T1000 (cell line): ENCODE data around the gene HNRNPUL2.
A peak's percentile ranks its signal among the peaks of the same experiment; 100 is the strongest.

ENCODE experiments used
- DNase-seq: peaks from one replicate; lab custom pipeline; 2025; ENCODE audit warnings: mixed read lengths; lab: John Stamatoyannopoulos, UW

HNRNPUL2 gene

DNA sequence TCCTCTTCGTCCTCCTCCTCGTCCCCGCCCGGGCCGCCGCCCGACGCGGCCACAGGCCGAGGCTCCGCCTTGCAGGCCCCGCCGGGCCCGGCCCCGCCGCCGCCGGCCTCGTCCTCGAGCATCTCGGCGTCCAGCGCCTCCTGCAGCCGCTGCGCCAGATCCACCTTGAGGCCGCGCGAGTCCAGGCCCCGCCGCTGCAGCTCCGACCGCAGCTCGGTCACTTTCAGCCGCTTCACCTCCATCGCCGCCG, 417 bp downstream of the HNRNPUL2 start:
- no peak for DNase-seq

DNA sequence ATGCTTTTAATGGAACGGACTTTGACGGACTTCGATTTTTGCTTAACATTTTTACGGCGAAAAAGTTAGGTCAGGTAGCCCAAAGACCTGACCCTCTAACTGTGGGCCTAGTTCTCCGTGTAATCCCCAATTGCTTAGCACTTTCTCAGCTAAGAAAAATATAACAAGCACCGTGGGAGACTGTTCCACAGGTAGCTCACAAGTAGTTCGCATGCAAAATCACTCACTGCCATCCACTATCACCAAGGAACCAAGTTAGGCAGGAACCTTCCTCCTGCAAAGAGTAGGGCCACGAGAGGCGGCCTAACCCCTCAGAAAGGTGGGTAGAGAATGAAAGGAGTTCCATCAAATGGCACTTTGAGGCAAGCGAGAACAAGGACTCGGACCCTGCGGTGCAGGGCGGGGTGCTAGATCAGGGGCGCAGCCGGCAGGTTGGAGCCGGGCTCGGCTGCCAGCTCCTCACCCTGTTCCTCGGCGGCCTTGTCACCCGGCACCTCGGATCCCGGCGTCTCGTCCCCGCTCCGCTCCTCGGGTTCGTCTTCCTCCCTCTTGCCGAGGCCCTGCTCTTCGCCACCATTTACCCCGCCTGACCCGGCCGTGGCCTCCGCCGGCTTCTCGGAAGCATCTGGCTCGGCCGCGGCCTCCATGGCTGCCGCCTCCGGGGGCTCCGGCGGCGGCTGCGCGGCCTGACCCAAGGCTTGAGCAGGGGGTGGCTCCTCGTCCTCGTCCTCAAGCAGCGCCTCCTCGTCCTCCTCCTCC, 922 bp downstream of the HNRNPUL2 start:
- no peak for DNase-seq

DNA sequence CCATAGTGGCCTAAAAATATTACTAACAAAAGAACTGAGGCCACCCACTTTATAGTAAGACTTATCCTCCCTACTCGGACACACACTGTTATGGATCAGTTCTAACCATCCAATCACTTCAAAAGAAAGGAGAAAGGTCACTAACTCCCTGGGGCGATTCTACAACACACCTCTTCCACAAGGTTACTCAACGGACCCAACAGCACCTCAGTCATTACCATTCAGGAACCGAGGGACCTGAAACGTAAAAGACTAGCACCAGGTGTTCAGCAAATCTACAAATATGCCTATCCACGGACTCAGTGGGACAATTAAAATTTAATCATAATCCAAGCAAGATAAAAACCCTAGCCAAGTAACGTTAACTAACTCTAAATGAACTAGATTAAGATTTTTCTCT, 1.6 kb downstream of the HNRNPUL2 start:
- DNase-seq, result no peak

DNA sequence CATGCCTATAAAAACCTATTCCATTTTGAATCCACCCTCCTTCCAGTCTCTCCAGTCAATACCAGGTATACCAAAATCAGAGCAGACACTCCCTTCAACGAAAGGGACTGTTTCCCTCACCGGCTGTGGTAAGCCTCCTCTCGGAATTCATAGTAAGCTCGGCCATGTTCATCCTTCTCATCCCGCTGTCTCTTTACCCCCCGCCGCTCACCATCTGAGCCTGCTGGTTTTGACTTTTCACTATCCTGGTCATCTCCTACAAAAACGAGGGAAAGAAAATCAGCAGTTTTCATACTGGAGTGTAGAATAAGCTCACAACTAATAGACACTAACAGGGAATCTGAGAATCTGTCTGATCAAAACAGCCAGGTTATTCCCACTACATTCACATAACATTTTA, 3.1 kb downstream of the HNRNPUL2 start:
- no peak for DNase-seq

- no peak for DNase-seq
Measured at GRCh38 chr11:62721994-62722393, 5.3 kb downstream of the HNRNPUL2 start.

GRCh38 chr11:62719302-62719978, 7.8 kb downstream of the HNRNPUL2 start:
- DNase-seq, result no peak

DNA sequence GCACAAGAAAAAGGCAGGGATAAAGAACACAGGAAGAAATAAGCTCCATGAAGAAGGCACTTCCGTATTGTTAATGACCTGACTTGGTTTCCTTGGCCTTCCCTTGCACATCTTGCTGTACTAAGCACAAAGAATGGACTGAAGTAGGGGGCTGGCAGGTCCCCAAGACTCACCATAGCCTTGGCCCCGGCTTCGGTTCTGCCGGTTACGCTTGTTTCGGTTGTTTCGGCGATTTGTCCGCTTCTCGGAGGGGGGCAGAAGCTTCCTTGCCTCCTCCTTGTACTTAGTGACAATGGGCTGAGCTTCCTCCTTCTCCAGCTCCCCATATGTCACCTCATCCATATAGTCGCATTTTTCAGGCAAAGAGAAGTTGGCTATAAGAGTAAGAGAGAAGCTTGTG, 10.4 kb downstream of the HNRNPUL2 start:
- no peak for DNase-seq

DNA sequence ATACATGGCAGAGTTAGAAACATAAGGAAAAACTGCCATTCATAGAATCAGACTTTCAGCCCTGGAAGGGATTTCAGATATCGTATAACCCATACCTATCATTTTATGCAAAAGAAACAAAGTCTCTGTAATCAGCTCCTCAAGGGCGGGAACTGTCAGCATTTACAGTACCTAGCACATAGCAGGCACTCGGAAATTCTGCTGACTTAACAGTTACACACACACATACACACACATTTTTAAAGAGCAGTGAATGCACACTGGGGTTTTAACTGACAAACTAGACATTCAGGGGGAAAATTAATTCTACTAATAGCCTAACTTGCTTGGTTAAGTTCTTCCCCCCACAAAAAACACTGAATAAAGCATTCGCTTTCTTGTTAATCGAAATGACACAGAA, 11.1 kb downstream of the HNRNPUL2 start:
- no peak for DNase-seq

DNA sequence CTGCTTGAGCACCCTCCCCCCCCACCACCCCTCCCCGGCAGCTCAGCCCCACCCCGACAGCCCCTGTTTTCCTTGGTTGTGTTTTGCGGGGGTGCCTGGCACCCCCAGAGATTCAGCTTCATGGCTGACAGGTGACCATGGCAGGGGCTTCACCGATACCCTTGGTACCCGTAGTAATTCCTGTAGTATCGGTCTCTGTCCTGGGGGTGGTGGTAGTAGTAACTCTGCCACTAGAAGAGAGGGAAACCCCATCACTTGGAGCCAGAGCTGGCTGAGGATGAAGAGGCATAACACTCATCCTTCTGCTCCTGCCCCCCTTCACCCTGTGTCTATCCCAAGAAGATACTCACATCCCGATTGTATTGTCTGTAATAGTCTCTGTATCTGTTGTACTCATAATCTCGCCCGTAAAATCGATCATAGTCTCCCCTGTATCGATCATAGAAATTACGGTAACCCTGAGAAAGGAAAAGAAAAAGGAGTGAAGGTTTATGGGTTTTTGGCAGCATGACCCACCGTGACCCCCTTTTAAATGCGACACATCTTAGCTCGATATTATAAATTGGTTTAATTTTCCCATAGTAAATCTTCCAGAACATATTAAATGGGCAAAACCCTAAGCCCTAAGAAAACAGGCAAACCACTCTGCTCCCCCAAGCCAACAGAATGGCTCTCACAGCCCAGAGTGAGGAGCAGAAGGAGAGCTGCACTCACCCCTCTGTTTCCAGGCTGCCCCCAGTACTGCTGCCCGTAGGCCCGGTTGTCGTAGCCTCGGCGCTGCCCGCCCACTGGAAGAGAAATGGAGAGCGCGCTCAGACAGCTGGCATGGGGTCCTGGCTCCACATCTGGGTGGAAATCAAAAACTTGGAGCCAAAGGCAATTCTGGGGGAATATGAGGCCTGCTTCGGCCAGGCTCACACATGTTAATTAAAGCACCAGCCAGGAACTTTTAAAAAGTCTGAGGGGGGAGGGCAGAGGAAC, 11.8 kb downstream of the HNRNPUL2 start:
- no peak for DNase-seq

DNA sequence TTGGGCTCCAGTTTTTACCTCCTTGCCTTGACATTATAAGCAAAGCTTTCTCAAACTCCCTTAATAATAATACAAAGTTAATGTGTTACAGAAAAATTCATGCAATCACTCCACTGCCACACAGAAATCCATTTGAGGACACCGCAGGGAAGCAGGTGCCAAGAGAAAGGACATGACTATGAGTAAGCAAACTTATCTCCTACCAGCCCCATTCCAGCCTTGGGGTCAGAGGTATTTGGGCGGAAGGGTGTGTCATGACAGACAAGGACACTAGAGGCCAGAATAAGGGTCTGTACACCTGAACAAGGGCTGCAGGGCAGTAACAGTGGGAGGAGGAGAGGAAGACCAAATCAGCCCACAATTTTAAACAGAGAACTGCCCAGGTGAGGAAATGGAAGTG, 13.9 kb downstream of the HNRNPUL2 start:
- no peak for DNase-seq

DNA sequence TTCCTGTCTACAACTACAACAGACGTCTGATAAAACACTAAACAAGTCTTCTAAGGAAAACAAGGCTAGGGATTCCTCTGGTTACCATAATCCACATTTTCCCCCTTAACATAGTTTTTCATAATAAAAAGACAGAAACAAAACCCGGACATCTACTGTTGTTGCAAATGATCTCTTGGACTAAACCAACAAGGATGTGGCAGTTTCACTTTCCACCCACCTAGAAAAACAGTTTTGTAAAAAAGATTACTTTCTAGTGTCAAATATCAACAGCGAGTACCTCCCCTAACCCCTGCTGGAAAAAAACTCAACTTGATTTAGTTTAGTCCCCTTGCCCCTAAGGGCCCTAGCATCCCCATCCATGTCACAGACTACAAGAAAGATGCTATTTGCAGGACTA, 14.4 kb downstream of the HNRNPUL2 start:
- no peak for DNase-seq

- DNase-seq, result no peak
Measured at GRCh38 chr11:62712276-62712812, 14.9 kb downstream of the HNRNPUL2 start.

DNA sequence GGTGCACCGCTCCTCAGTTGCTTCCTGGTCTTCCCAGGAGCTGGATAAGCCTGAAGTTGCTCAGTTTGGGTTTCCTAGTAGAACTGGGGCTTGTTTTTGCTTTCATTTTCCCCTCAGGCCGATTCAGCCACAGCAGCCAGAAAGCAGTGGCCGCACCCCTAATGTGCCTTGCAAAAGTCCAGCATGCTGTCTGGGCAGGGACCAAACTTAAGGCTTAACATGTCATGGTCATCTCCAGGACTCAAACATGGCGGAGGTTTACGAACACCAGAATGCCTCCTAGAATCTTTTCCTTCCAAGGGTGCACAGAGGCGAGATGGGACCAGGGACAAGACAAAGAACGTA, 17.3 kb downstream of the HNRNPUL2 start:
- DNase-seq, result no peak

DNA sequence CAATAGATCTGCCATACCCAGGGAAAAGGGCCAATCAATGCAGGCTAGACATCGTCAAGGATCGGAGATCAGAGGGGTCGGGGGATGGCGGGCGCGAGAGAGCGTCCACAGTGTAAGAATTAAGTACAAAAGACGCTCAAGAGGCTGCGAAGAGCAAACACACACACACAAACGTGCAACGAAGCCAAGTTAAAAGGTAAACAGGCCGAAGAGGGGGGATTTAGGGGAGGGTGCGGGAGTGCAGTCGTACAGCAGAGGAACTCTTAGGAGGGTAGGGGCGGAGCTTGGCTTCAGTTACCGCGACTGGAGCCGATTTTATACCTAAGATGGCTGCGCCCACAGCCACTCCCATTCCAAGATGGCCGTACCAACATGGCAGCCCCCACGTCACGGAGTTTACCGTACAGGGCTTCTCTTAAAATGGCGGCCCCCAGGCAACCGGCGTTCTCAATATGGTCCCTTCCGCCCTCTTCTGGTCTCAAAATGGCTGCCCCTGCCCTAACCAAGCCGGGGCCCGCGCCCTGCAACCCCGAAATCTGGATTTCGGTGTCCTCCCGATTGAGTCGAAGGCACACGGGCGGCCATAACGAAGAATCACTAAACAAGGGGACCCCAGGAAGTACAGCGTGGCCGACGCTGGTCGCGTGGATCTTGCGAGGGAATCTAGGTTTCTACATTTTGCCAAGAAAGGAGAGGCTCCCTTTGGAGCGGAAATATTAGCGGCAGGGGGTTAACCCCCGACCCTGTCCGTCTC, 17.8 kb downstream of the HNRNPUL2 start:
- DNase-seq, result peak; percentile 89

GRCh38 chr11:62708793-62709192, 18.5 kb downstream of the HNRNPUL2 start:
- DNase-seq, result no peak

DNA sequence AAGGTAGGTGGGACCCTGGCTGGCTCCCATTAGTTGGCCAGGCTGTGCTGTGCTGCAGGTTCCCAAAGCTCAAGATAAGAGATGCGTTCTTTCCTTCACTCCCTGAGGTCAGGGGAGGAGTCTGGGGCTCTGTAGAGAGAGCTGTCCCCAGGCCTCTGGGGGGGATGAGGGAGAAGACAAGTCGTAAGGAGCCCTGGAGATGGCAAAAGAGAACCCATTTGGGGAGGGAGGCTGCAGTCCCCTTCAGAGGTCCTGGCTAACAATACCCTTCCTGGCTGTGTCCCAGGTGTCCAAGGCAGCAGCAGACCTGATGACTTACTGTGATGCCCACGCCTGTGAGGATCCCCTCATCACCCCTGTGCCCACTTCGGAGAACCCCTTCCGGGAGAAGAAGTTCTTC, 18.9 kb downstream of the HNRNPUL2 start:
- DNase-seq, result no peak

DNA sequence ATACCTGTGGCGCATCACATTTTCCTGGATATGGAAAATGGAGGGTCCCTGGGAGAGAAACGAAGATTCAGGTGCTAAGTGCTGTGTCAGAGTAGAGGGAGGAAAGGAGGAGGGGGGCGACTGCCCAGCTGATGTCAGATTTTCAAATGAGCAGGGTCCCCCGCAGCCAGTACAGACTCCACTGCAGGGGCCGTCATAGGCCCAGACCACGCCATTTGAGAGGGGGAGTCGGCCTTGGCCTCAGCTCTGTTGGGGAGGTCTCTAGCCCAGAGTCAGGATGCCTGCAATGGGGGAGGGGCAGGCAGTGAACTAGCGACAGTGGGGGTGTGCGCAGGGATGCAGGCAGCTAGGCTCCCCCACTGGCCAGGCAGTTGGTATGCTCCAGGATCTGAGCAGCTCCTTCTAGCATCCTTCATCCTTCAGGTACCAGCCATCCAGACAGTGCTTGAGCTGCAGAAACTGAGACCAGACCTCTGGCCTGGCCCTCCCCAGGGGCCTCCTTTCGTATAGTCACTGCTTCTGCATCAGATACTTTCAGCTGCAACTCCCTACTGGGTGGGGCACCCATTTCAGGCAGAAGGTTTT, 19.9 kb downstream of the HNRNPUL2 start, which contains the start of the genes BSCL2 and GNG3:
Gene BSCL2, minus strand, starts transcription at position 148 of the 585 bp plus-strand sequence. CDS start 229 bp downstream, outside the sequence.
Gene GNG3, plus strand, starts transcription at position 400 of the 585 bp plus-strand sequence. CDS start 620 bp downstream, outside the sequence.
- no peak for DNase-seq

GRCh38 chr11:62706850-62707247, 20.4 kb downstream of the HNRNPUL2 start:
- DNase-seq, result no peak

- peak; percentile 96 for DNase-seq
Measured at GRCh38 chr11:62705880-62706849, 21.1 kb downstream of the HNRNPUL2 start.

GRCh38 chr11:62705413-62705812, 21.8 kb downstream of the HNRNPUL2 start:
- no peak for DNase-seq
